ENCODE data around the gene CNGA2.
"Not testable (repeated sequence)": the region's sequence is repeated elsewhere in the genome, so short reads cannot be mapped to it uniquely, and the experiment has no call there.

The CNGA2 gene

GRCh38 chrX:151734446-151734845 lies at the start of gene CNGA2:
TSS of gene CNGA2 (plus strand) at chrX:151734746. CDS start at chrX:151738484, 3,738 bp downstream.
- DNase-seq, result no peak

- DNase-seq, result no peak
Observed at GRCh38 chrX:151687635-151688034, 46.9 kb upstream of the CNGA2 start.

DNA sequence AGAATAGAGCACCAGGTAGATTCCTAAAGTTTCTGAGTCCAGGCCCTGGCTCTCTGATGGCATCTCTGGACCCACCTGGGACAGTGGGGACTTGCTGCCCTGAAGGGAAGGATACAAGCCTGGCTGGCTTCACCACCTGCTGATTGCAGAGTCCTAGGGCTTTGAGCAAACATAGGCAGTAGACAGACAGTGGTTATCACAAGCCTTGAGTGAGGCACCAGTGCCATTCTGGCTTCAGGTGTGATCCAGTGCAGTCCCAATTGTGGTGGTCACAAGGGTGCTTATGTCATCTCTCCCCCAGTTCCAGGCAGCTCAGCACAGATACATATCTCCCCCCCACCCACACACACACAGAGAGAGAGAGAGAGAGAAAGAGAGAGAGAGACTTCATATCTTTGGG lies 45.9 kb upstream of the CNGA2 start:
- no peak for DNase-seq

DNA sequence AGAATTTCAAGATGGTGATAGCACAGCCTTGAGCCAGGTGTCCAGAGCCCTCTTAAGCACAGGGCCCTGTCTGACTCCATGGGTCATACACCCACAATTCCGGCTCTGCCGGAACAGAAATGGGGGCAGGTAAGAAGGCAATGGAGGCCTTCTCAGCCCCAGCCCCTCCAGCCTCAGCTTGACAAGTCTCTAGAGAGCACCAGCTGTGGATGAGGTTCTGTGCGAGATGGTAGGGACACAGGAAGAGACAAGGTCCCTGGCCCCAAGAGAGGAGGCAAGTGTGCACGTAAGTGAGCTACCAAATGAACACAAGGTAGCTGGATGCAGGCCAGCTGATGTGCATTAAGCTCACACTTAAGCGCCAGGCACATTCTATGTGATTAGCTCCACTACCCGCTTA lies 41.7 kb upstream of the CNGA2 start:
- no peak for DNase-seq

DNA sequence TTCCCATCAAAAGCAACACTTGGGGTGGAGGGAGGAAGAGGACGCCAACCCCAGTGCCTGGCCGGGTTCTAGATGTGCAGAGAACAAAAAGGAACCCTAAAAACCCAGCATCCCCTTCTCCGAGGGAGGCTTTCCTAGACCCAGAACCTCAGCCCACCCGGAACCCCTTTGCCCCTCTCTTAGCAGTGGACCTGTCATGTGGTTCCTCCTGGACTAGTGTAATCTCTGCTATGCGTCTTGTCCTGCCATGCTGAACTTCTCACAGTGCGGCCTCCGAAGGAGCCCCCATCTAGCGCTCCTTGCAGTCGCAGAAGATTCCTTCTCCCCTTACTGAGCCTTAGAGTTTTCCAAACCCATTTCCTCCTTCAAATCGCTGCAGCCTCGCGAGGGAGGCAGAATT lies 40.4 kb upstream of the CNGA2 start:
- no peak for DNase-seq

- DNase-seq, result no peak
Observed at GRCh38 chrX:151694661-151695582, 39.6 kb upstream of the CNGA2 start, which contains the start of gene PRRG3. TSS of gene PRRG3 (plus strand) at chrX:151695458. CDS start at chrX:151698815, 3,357 bp downstream.

- no peak for DNase-seq
Observed at GRCh38 chrX:151695583-151696340, 38.8 kb upstream of the CNGA2 start.

GRCh38 chrX:151697082-151697481 lies 37.5 kb upstream of the CNGA2 start:
- not testable (repeated sequence) for DNase-seq

- no peak for DNase-seq
Observed at GRCh38 chrX:151697522-151697921, 37.0 kb upstream of the CNGA2 start.

GRCh38 chrX:151698485-151698884 lies 36.1 kb upstream of the CNGA2 start:
- DNase-seq, result no peak

- no peak for DNase-seq
Observed at GRCh38 chrX:151699746-151700145, 34.8 kb upstream of the CNGA2 start.

DNA sequence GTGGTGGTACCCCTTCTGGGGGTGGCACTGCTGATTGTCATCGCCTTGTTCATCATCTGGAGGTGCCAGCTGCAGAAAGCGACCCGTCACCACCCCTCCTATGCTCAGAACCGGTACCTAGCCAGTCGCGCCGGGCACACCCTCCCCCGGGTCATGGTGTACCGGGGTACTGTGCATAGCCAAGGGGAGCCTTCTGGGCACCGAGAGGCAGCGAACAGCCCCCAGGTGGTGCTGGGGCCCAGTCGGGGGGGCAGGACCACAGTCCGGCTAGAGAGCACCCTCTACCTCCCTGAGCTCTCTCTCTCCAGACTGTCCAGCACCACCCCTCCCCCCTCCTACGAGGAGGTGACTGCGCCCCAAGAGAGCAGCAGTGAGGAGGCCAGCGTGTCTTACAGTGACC lies 34.0 kb upstream of the CNGA2 start:
- no peak for DNase-seq

GRCh38 chrX:151701071-151701470 lies 33.5 kb upstream of the CNGA2 start:
- no peak for DNase-seq

GRCh38 chrX:151701531-151701930 lies 33.0 kb upstream of the CNGA2 start:
- no peak for DNase-seq

- no peak for DNase-seq
Observed at GRCh38 chrX:151702026-151702714, 32.4 kb upstream of the CNGA2 start.

GRCh38 chrX:151702741-151703340 lies 31.7 kb upstream of the CNGA2 start:
- DNase-seq, result no peak

DNA sequence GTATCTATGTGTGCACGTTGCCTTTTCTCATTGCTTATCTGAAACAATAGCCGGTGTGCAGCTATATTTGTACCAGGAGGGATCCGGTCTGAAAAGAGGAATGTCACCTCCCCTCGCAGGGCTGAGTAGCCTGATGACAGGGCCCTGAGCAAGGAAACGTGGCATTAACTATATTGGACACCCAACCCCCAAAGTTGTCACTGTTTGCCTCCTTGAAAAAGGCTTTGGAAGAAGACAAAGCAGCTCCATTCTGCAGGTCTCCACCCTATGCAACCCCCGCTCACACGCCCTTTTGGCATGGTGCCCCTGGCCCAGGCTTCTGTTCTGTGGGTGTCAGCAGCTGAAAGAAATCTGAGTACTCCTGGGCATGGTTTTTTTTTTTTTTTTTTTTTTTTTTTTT lies 31.1 kb upstream of the CNGA2 start:
- peak; percentile 7 for DNase-seq

DNA sequence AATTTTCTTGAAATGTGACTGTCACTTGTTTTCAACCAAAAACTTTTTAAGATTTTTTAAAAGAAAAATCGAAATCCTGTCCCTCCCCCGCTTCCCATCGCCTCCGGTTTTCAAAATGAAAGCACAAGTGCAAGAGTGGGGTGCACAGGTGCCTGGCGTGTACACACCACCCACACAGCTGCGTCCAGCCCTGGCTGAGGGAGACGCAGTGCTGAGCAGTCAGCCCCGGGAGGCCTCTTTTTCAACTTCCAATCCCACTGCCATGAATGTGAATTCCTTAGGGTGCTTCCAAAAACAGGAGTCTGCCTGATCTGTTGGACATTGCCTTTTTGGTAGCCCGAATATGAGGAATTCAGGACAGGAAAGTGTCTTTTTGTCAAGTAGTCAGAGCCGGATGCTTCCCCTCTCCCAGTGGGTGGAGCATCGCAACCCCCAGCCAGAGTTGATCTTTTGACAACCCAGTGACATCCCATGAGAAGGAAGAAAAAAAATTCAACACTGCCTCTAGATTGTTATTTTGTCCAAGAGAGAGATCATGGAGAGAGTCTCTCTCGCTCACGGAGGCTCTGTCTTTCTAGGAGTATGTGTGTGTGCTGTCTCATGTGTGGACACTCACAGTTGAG lies 30.4 kb upstream of the CNGA2 start:
- DNase-seq, result no peak

- DNase-seq, result no peak
Observed at GRCh38 chrX:151708821-151709220, 25.7 kb upstream of the CNGA2 start.

DNA sequence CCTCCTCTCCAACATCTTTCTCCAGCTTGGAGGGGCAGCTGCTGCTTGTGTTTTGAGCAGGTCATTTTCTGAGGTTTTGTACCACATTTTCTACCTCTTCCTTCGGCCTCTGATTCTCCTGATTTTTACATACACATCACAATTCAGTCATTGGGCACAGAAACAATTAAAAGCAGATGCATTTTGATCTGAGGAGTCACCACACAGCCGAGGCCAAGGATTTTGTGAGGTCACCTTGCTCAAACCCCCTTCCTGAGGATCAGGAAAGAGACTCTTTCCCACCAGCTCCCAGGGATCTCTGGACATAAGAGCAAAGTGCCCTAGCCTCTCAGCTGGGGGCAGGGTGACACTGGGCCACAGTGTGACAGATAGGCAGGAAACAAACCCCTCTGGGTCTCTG lies 24.1 kb upstream of the CNGA2 start:
- no peak for DNase-seq

GRCh38 chrX:151711154-151711553 lies 23.4 kb upstream of the CNGA2 start:
- no peak for DNase-seq

GRCh38 chrX:151711787-151712186 lies 22.8 kb upstream of the CNGA2 start:
- DNase-seq, result no peak

Measured in RPMI8226 (cell line).